ENCODE results near the gene CD36. TPM values are rescaled to one million over a fixed set of nuclear protein-coding genes. Genes with fewer than 3 reads are reported as not detected.

The CD36 gene
- total RNA-seq, 2 experiments from 2014 or later: not detected

GRCh38 chr7:80686576-80686975 lies 48.1 kb downstream of the CD36 start:
- CTCF ChIA-PET: no interaction called here
- intact Hi-C loops (cut with micrococcal nuclease): no loop called here
- H3K36me3 Mint-ChIP-seq: no peaks in the 10 kb centered on the region
- H3K9me3 Mint-ChIP-seq: peaks cover 8% of the 10 kb centered on the region
- DNase-seq: no peak
- no peak overlapping the region for H3K27ac Mint-ChIP-seq
- no peak overlapping the region for H3K4me3 Mint-ChIP-seq
- no peaks in the 10 kb centered on the region for H3K4me1 Mint-ChIP-seq (ENCODE audit: low read depth)
- POLR2A ChIA-PET: no interaction called here
- no peaks in the 10 kb centered on the region for H3K27me3 Mint-ChIP-seq

GRCh38 chr7:80699045-80699638 lies 60.7 kb downstream of the CD36 start:
- no peak for DNase-seq
- CTCF ChIA-PET: interaction anchor here (1.6 kb wide), 1 partner anchor 771 kb away, joined by 8 read pairs; no protein-coding TSS in a partner anchor
- no peaks in the 10 kb centered on the region for H3K27me3 Mint-ChIP-seq
- no peaks in the 10 kb centered on the region for H3K9me3 Mint-ChIP-seq
- intact Hi-C loops (cut with micrococcal nuclease): loop anchor here (1.0 kb wide), 1 partner anchor 771 kb away; no protein-coding TSS in a partner anchor
- POLR2A ChIA-PET: no interaction called here
- no peaks in the 10 kb centered on the region for H3K4me1 Mint-ChIP-seq (ENCODE audit: low read depth)
- H3K4me3 Mint-ChIP-seq: no peak overlapping the region
- H3K27ac Mint-ChIP-seq: no peak overlapping the region
- no peaks in the 10 kb centered on the region for H3K36me3 Mint-ChIP-seq

- no peak overlapping the region for H3K4me3 Mint-ChIP-seq
- DNase-seq: no peak
- ChIA-PET POLR2A (no interaction called here), CTCF (no interaction called here)
- no peaks in the 10 kb centered on the region for H3K4me1 Mint-ChIP-seq (ENCODE audit: low read depth)
- H3K36me3 Mint-ChIP-seq: no peaks in the 10 kb centered on the region
- no peaks in the 10 kb centered on the region for H3K9me3 Mint-ChIP-seq
- intact Hi-C loops (cut with micrococcal nuclease): loop anchor here (1.0 kb wide), 1 partner anchor 771 kb away; no protein-coding TSS in a partner anchor
- no peaks in the 10 kb centered on the region for H3K27me3 Mint-ChIP-seq
- H3K27ac Mint-ChIP-seq: no peak overlapping the region
These were observed 61.3 kb downstream of the CD36 start for GRCh38 chr7:80699721-80700256.

- ChIA-PET POLR2A (no interaction called here), CTCF (no interaction called here)
- H3K36me3 Mint-ChIP-seq: no peaks in the 10 kb centered on the region
- no peaks in the 10 kb centered on the region for H3K4me1 Mint-ChIP-seq (ENCODE audit: low read depth)
- H3K27ac Mint-ChIP-seq: no peak overlapping the region
- intact Hi-C loops (cut with micrococcal nuclease): no loop called here
- no peak overlapping the region for H3K4me3 Mint-ChIP-seq
- H3K27me3 Mint-ChIP-seq: no peaks in the 10 kb centered on the region
- no peak for DNase-seq
- H3K9me3 Mint-ChIP-seq: no peaks in the 10 kb centered on the region
These were observed 64.8 kb downstream of the CD36 start for GRCh38 chr7:80703272-80703671.

- ChIA-PET CTCF (no interaction called here), POLR2A (no interaction called here)
- intact Hi-C loops (cut with micrococcal nuclease): no loop called here
- Mint-ChIP-seq H3K27ac (no peak overlapping the region), H3K9me3 (peaks cover 5% of the 10 kb centered on the region), H3K36me3 (no peaks in the 10 kb centered on the region), H3K27me3 (no peaks in the 10 kb centered on the region), H3K4me1 (ENCODE audit: low read depth) (no peaks in the 10 kb centered on the region), H3K4me3 (no peak overlapping the region)
- no peak for DNase-seq
These were observed 66.8 kb downstream of the CD36 start for GRCh38 chr7:80705130-80705781.

- Mint-ChIP-seq H3K27ac (no peak overlapping the region), H3K36me3 (no peaks in the 10 kb centered on the region), H3K27me3 (no peaks in the 10 kb centered on the region), H3K4me1 (ENCODE audit: low read depth) (no peaks in the 10 kb centered on the region), H3K4me3 (no peak overlapping the region), H3K9me3 (peaks cover 8% of the 10 kb centered on the region)
- ChIA-PET CTCF (no interaction called here), POLR2A (no interaction called here)
- intact Hi-C loops (cut with micrococcal nuclease): no loop called here
- DNase-seq: no peak
These were observed 68.9 kb downstream of the CD36 start for GRCh38 chr7:80707318-80707717.

GRCh38 chr7:80708123-80708522 lies 69.7 kb downstream of the CD36 start:
- Mint-ChIP-seq H3K4me1 (ENCODE audit: low read depth) (no peaks in the 10 kb centered on the region), H3K36me3 (no peaks in the 10 kb centered on the region), H3K9me3 (peaks cover 8% of the 10 kb centered on the region), H3K27ac (no peak overlapping the region), H3K27me3 (no peaks in the 10 kb centered on the region), H3K4me3 (no peak overlapping the region)
- POLR2A ChIA-PET: no interaction called here
- CTCF ChIA-PET: no interaction called here
- no peak for DNase-seq
- intact Hi-C loops (cut with micrococcal nuclease): no loop called here

GRCh38 chr7:80711531-80711930 lies 73.1 kb downstream of the CD36 start:
- Mint-ChIP-seq H3K27me3 (no peaks in the 10 kb centered on the region), H3K9me3 (peaks cover 8% of the 10 kb centered on the region), H3K27ac (no peak overlapping the region), H3K4me3 (no peak overlapping the region), H3K36me3 (no peaks in the 10 kb centered on the region), H3K4me1 (ENCODE audit: low read depth) (no peaks in the 10 kb centered on the region)
- ChIA-PET POLR2A (no interaction called here), CTCF (no interaction called here)
- DNase-seq: no peak
- intact Hi-C loops (cut with micrococcal nuclease): no loop called here

GRCh38 chr7:80719261-80719660 lies 80.8 kb downstream of the CD36 start:
- intact Hi-C loops (cut with micrococcal nuclease): no loop called here
- H3K27ac Mint-ChIP-seq: no peak overlapping the region
- H3K27me3 Mint-ChIP-seq: no peaks in the 10 kb centered on the region
- ChIA-PET CTCF (no interaction called here), POLR2A (no interaction called here)
- no peak for DNase-seq
- H3K4me3 Mint-ChIP-seq: no peak overlapping the region
- no peaks in the 10 kb centered on the region for H3K9me3 Mint-ChIP-seq
- no peaks in the 10 kb centered on the region for H3K4me1 Mint-ChIP-seq (ENCODE audit: low read depth)
- H3K36me3 Mint-ChIP-seq: no peaks in the 10 kb centered on the region

GRCh38 chr7:80720146-80720545 lies 81.7 kb downstream of the CD36 start:
- no peak for DNase-seq
- ChIA-PET POLR2A (no interaction called here), CTCF (no interaction called here)
- H3K36me3 Mint-ChIP-seq: no peaks in the 10 kb centered on the region
- intact Hi-C loops (cut with micrococcal nuclease): no loop called here
- H3K27me3 Mint-ChIP-seq: no peaks in the 10 kb centered on the region
- no peaks in the 10 kb centered on the region for H3K4me1 Mint-ChIP-seq (ENCODE audit: low read depth)
- no peaks in the 10 kb centered on the region for H3K9me3 Mint-ChIP-seq
- H3K4me3 Mint-ChIP-seq: no peak overlapping the region
- no peak overlapping the region for H3K27ac Mint-ChIP-seq

GRCh38 chr7:80721883-80722615 lies 83.6 kb downstream of the CD36 start:
- DNase-seq: no peak
- intact Hi-C loops (cut with micrococcal nuclease): no loop called here
- Mint-ChIP-seq H3K9me3 (no peaks in the 10 kb centered on the region), H3K36me3 (no peaks in the 10 kb centered on the region), H3K4me1 (ENCODE audit: low read depth) (no peaks in the 10 kb centered on the region), H3K27me3 (no peaks in the 10 kb centered on the region), H3K4me3 (no peak overlapping the region), H3K27ac (no peak overlapping the region)
- CTCF ChIA-PET: no interaction called here
- POLR2A ChIA-PET: no interaction called here

- CTCF ChIA-PET: no interaction called here
- no peaks in the 10 kb centered on the region for H3K9me3 Mint-ChIP-seq
- POLR2A ChIA-PET: no interaction called here
- H3K27ac Mint-ChIP-seq: no peak overlapping the region
- H3K4me3 Mint-ChIP-seq: no peak overlapping the region
- intact Hi-C loops (cut with micrococcal nuclease): no loop called here
- no peaks in the 10 kb centered on the region for H3K36me3 Mint-ChIP-seq
- H3K4me1 Mint-ChIP-seq (ENCODE audit: low read depth): no peaks in the 10 kb centered on the region
- DNase-seq: no peak
- no peaks in the 10 kb centered on the region for H3K27me3 Mint-ChIP-seq
These were observed 84.3 kb downstream of the CD36 start for GRCh38 chr7:80722616-80723195.

Measured in activated CD4-positive, alpha-beta memory T cell treated with anti-CD3 and anti-CD28 coated beads for 36 hours (primary cell).